SKM-1 treated with dmso at 0.1 percent for 144 hours (cell line): ENCODE results near the gene TACSTD2.
"Not testable (repeated sequence)": the region's sequence is repeated elsewhere in the genome, so short reads cannot be mapped to it uniquely, and the experiment has no call there.

ENCODE experiments used
- DNase-seq: peaks from one replicate; lab custom pipeline; 2025; ENCODE audit not compliant: unreplicated experiment; lab: John Stamatoyannopoulos, UW

The TACSTD2 gene

DNA sequence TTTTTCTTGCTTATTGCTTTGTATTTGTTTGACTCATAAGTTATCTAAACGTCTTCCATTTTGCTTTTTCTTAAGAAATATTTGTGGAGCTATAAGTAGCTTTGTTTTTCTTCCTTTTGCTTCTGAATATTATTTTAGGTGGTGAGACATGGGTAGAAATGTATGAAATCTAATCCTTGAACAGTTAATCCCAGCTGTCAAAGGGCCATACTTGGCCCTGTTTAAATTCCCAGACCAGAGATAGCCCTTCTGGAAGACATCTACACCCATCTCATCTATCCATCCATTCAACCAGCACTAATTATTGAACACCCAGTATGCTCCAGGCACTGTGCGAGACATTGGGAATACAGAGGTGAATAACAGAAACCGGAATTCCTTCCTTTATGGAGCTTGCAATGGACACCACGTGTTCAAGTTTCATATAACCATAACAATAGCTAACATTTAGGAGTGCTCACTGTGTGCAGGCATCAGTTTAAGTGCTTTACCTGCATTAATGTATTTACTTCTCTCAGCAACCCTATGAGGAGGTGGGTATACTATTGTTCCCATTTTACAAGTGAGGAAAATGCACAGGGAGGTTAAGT, 8.7 kb downstream of the TACSTD2 start:
- no peak for DNase-seq

- DNase-seq: no peak
Observed at GRCh38 chr1:58566339-58566738, 10.7 kb downstream of the TACSTD2 start.

DNA sequence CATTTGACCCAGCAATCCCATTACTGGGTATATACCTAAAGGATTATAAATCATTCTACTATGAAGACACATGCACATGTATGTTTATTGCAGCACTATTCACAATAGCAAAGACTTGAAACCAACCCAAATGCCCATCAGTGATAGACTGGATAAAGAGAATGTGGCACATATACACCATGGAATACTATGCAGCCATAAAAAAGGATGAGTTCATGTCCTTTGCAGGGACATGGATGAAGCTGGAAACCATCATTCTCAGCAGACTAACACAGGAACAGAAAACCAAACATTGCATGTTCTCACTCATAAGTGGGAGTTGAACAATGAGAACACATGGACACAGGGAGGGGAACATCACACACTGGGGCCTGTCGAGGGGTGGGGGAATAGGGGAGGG, 13.3 kb downstream of the TACSTD2 start:
- DNase-seq: not testable (repeated sequence)

DNA sequence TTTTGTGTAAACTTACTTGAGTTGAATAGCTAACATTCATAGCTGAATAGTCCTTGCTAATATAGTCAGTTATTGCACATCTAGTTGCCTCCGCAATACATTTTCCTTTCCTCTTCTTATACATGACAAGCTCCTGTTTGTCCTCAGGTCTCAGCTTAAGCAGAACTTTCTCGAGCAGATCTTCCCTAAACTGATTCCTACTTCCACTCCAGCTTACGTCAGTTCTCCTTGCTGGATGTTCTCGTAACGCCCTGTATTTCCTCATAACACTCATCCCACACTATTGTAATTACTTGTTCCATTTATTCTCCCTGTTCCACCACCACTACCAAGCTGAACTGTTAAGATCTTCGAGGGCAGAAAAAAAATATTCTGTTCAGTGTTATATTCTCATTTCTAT, 15.4 kb downstream of the TACSTD2 start:
- no peak for DNase-seq

- no peak for DNase-seq
Observed at GRCh38 chr1:58555393-58555792, 21.7 kb downstream of the TACSTD2 start.

- DNase-seq: no peak
Observed at GRCh38 chr1:58551186-58552140, 25.6 kb downstream of the TACSTD2 start.

- not testable (repeated sequence) for DNase-seq
Observed at GRCh38 chr1:58549291-58549690, 27.8 kb downstream of the TACSTD2 start.

GRCh38 chr1:58548371-58548770, 28.7 kb downstream of the TACSTD2 start:
- DNase-seq: peak; percentile 49

- DNase-seq: peak; percentile 95
Observed at GRCh38 chr1:58546520-58547308, 30.3 kb downstream of the TACSTD2 start, which contains the start of gene OMA1. TSS of gene OMA1 (minus strand) at chr1:58546726. CDS start at chr1:58539294, 7,432 bp downstream.

DNA sequence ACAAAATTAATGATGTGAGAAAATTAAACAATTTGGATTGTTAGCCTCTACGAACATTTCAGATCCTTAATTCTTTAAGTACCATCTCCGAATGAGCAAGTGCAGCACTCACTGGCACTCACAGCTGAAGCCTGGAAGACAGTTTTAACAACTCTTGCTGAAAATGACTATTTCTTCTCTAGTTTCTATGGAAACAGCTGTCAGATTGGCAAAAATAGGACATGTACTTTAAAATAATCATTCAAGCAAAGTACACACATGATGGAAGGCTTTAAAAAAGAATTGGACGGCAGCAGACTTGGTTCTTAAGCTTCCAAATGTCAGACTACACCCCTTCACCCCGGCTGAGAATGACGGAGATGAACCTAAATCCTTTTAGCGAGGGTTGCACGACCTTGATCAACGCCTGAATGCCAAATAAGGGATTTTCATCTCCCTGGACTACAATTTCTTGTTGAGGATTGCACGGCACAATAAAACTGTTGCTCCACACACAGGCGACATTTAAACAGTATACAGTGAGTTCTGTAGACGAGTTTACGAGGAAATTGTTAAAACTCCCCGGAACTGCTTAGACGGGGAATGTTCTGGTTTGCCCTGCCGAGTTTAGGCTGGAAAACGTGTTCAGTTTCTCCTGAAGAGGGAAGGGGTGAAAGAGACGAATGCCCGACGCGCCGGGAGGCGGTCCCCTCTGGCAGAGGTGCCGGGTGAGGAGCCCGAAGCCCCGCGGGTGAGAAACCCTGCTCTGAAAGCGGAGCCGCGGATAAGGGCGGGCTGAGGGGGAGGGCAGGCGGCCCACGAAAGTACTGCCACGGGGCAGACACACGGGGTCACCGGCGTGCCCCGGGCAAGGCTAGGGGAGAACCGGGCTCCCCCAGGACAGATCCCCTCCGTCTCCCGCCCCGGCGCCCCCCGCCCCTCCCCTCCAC, 31.2 kb downstream of the TACSTD2 start:
- DNase-seq: peak; percentile 54

- no peak for DNase-seq
Observed at GRCh38 chr1:58543260-58543659, 33.8 kb downstream of the TACSTD2 start.

GRCh38 chr1:58539553-58539952, 37.5 kb downstream of the TACSTD2 start:
- DNase-seq: no peak

DNA sequence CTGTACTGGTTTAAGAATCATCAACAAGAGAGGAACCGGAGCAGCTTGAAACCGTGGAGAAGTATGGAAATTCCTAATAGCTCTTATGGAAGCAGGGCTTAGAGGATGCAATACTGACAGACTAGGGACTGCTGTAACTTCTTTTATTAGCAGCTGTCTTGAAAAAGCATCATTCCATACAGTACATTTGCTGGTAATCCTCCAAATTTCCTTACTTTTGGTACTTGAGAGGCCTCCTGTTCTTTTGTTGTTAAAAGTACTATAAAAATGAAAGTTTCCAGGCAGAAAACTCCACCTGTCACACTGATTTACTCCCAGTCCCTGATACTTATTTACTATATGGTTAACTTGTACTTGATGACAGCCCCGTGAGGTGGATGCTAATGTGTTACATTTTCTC, 38.2 kb downstream of the TACSTD2 start:
- no peak for DNase-seq

DNA sequence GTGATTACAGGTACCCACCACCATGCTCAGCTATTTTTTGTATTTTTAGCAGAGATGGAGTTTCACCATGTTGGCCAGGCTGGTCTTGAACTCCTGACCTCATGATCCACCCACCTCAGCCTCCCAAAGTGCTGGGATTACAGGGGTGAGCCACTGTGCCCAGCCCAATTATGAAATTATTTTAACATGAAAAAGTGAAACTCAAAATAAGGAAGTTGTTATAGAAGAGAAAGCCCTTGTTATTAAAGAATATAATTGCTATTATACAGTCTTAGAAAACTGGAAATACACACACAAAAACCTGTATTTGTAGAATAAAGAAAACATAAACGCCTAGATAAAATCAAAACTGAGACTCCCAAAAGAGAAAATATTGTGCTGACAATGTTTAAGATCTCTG, 45.2 kb downstream of the TACSTD2 start:
- not testable (repeated sequence) for DNase-seq

- no peak for DNase-seq
Observed at GRCh38 chr1:58529284-58529683, 47.8 kb downstream of the TACSTD2 start.

- no peak for DNase-seq
Observed at GRCh38 chr1:58528518-58528917, 48.5 kb downstream of the TACSTD2 start.
